ENCODE data around the gene SLC2A4.
"Not testable (repeated sequence)": the region's sequence is repeated elsewhere in the genome, so short reads cannot be mapped to it uniquely, and the experiment has no call there.

SLC2A4 gene

GRCh38 chr17:7327056-7327455 lies 45.5 kb downstream of the SLC2A4 start:
- DNase-seq: no peak

DNA sequence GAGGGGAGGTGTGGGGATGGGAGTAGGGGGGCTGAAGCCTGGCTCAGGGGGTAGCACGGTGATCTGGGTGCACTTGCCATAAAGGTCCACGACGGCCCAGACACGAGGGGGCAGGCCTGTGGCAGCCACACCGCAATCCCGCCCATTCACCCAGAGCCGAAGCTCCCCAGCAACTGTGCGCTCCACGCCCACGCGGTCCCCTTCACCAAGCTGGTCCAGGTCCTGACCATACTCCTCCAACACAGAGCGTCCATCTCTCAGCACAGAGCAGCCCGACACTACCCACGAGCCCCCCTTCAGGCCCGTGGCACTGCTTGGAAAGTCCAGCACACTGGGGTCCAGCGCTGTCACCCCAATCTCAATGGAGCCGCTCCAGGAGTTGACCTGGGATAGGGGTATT lies 46.0 kb downstream of the SLC2A4 start:
- DNase-seq: no peak

DNA sequence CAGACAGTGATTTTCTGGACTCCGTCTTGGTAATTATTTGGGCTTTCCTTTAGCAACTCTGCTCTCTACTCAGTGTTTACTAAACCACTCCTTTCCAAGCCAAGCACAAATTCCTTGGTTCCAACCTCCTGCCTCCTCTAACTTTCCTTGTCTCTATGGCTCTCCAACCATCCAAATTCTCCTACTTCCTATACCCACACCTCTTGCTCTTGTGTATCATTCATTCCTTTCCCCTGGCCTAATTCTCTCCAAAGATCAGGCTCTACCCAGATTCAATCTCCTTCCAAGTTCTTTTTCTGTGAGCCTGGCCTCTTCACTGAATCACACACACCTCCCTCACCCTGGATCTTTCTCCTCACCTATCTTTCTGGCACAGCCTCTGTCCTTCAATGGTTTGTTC lies 46.5 kb downstream of the SLC2A4 start:
- no peak for DNase-seq

GRCh38 chr17:7328840-7329373 lies 47.4 kb downstream of the SLC2A4 start, which contains the start of gene NEURL4:
Gene NEURL4, minus strand, starts transcription at chr17:7329335. Its CDS starts 23 bp downstream, at chr17:7329312.
- DNase-seq: no peak

GRCh38 chr17:7329374-7329996 lies 48.0 kb downstream of the SLC2A4 start:
- peak; percentile 98 for DNase-seq

- peak; percentile 94 for DNase-seq
Measured at GRCh38 chr17:7329997-7330637, 48.6 kb downstream of the SLC2A4 start.

DNA sequence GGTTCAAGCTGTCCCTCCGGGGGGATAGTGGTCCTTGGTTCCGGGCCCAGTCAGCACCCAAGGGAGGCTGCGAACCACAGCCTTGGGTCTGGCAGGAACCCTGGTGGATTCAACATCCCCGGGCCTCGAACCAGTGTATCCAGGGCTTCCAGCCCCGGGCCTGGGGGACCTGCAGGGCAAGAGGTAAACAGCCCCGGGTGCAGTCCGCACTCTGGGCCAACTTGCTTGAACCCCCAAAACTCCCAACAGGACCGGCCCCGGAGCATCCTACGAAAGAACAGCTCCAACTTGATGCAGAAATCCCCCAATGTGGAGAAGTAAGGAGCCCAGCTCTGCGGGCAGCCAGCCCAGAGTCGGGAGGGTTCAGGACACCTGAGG lies 49.1 kb downstream of the SLC2A4 start:
- DNase-seq: no peak

- DNase-seq: no peak
Measured at GRCh38 chr17:7332111-7332510, 50.6 kb downstream of the SLC2A4 start.

DNA sequence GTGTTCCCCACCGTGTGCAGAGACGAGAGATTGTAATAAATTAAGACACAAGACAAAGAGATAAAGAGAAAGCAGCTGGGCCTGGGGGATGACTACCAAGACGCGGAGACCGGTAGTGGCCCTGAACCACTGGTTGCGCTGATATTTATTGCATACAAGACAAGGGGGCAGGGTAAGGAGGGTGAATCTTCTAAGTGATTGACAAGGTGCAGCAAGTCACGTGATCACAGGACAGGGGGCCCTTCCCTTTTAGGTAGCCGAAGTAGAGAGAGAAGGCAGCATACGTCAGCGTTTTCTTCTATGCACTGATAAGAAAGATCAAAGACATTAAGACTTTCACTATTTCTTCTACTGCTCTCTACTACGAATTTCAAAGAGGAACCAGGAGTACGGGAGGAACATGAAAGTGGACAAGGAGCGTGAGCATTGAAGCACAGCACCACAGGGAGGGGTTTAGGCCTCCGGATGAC lies 51.1 kb downstream of the SLC2A4 start:
- DNase-seq: not testable (repeated sequence)

DNA sequence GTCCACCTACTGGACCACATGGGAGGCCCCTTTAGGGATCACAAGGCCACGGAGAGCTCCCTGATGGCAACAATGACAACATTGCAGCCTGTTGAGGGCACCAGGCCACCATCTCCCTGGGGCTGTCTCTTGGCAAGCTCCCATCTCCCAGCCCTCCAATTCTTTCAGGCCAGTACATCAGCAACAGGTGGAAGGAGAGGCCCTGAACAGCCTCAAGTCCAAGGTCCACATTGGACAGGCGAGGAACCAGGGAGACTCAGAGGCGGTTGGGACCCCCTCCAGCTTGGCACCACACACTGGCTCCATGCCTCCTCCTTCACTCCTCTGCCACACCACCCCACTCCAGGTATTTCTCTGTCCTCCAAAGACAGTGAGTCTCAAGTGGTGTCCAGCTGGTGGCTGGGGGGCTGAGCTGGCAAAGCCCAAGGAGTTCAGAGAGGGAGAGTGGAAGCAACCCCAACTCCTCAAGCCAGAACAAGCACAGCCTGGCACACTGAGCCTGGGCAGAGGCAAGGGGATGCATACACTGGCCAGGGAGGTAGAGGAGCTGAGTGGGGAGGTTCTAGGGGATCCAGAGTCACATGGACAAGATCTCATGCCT lies 53.5 kb downstream of the SLC2A4 start:
- no peak for DNase-seq

- not testable (repeated sequence) for DNase-seq
Measured at GRCh38 chr17:7335765-7336164, 54.2 kb downstream of the SLC2A4 start.

- DNase-seq: peak; percentile 92
Measured at GRCh38 chr17:7336240-7337175, 55.0 kb downstream of the SLC2A4 start, which contains the start of gene ACAP1. Gene ACAP1, plus strand, starts transcription at chr17:7336529. Its CDS starts 206 bp downstream, at chr17:7336735.

DNA sequence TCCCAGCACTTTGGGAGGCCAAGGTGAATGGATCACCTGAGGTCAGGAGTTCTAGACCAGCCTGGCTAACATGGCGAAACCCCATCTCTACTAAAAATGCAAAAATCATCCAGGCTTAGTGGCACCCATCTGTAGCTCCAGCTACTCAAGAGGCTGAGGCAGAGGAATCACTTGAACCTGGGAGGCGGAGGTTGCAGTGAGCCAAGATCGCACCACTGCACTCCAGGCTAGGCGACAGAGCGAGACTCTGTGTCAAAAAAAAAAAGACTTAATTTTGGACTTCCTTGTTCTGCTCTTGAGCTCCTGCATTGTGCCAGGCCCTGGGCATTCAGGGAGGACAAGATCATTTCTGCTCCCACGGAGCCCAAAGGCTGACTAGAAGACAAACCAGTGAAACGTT lies 56.1 kb downstream of the SLC2A4 start:
- DNase-seq: not testable (repeated sequence)
